ENCODE results near the gene TRAPPC10. TPM values are rescaled to one million over a fixed set of nuclear protein-coding genes. Genes with fewer than 3 reads are reported as not detected.

Gene TRAPPC10
- total and polyA plus RNA-seq, 10 donors = 6.0 to 83.2 (median 63.3) TPM

- H3K4me3 ChIP-seq = no peak overlapping the region
- no peak for DNase-seq
- no peak overlapping the region for H3K27ac ChIP-seq
- H3K4me1 ChIP-seq = peaks cover 0 to 23% (median 10%) of the 10 kb centered on the region in 6 donors
- 87 to 99% (median 90%) methylated on average over 4 to 5 of the region's 5 CpGs for WGBS, 5 donors
- no peaks in the 10 kb centered on the region for H3K9me3 ChIP-seq
- no peaks in the 10 kb centered on the region for H3K36me3 ChIP-seq
- peaks cover 0 to 19% (median 0%) of the 10 kb centered on the region in 7 donors for H3K27me3 ChIP-seq (replicated peaks in 1 of 7)
- intact Hi-C loops (cut with DNase I; ENCODE audit: low total_unique reads) = no loop called here
- no peak for TF ChIP-seq POLR2A (IDR thresholded peaks at IDR 0.05)
- no peak for TF ChIP-seq CTCF (IDR thresholded peaks at IDR 0.05 in 8 of 11, conservative IDR thresholded peaks at IDR 0.05 in 3 of 11)
- no peak for TF ChIP-seq POLR2AphosphoS5 (IDR thresholded peaks at IDR 0.05)
Observed at GRCh38 chr21:43997766-43998742, 14.1 kb upstream of the TRAPPC10 start.

DNA sequence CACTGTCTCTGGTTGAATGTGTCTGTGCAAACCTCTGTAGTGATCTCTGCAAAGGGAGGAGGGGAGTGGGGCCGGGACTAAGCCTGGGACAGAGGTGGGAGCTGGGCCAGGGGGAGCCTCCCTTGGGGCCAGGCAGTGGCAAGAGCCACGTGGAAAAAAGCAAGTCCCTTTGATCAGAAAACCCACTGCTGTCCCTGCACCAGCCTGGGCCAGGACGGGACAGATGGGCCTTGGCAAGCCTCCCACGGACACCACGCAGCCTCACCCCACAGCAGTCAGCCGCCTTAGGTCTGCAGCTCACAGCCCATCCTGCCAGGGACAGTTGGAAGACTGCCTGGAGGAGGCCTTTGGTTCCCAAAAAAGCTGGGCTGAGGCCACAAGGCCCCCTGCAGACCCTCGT, 11.7 kb upstream of the TRAPPC10 start:
- TF ChIP-seq POLR2AphosphoS5 (IDR thresholded peaks at IDR 0.05) (no peak), CTCF (IDR thresholded peaks at IDR 0.05 in 8 of 11, conservative IDR thresholded peaks at IDR 0.05 in 3 of 11) (no peak), POLR2A (IDR thresholded peaks at IDR 0.05) (no peak)
- Histone ChIP-seq H3K27me3 (replicated peaks in 1 of 7) (peaks cover 0 to 3% (median 0%) of the 10 kb centered on the region in 7 donors), H3K4me3 (no peak overlapping the region), H3K27ac (no peak overlapping the region), H3K4me1 (peaks cover 0 to under 1% (median 0%) of the 10 kb centered on the region in 6 donors), H3K36me3 (no peaks in the 10 kb centered on the region), H3K9me3 (no peaks in the 10 kb centered on the region)
- DNase-seq = no peak
- 47 to 70% (median 66%) methylated on average over 2 to 7 of the region's 7 CpGs for WGBS, 5 donors
- intact Hi-C loops (cut with DNase I; ENCODE audit: low total_unique reads) = no loop called here

DNA sequence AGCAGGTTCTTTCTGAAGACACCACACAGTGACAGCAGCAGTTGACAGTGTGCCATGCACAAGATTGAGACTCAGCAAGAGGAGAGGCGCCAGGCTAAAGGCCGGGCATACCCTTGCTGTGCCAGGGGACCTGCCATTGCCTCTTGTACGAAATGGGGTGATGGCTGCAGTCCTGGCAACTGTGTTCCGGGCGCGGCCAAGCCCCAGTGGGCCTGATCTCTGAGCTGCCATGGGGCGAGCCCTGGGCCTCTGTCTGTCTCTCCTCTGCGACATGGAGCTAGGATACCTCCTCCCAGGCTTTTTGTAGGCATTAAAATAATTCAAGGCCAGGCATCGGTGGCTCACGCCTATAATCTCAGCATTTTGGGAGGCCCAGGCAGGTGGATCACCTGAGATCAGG, 9.6 kb upstream of the TRAPPC10 start:
- TF ChIP-seq POLR2AphosphoS5 (IDR thresholded peaks at IDR 0.05) = no peak
- TF ChIP-seq CTCF (IDR thresholded peaks at IDR 0.05 in 8 of 11, conservative IDR thresholded peaks at IDR 0.05 in 3 of 11) = no peak
- no peak for TF ChIP-seq POLR2A (IDR thresholded peaks at IDR 0.05)
- no peaks in the 10 kb centered on the region for H3K36me3 ChIP-seq
- DNase-seq = no peak
- H3K9me3 ChIP-seq = no peaks in the 10 kb centered on the region
- WGBS, 5 donors = 86 to 95% (median 93%) methylated on average over 8 to 10 of the region's 10 CpGs
- H3K4me3 ChIP-seq = no peak overlapping the region
- no peaks in the 10 kb centered on the region for H3K4me1 ChIP-seq
- intact Hi-C loops (cut with DNase I; ENCODE audit: low total_unique reads) = no loop called here
- peaks cover 0 to 3% (median 0%) of the 10 kb centered on the region in 7 donors for H3K27me3 ChIP-seq (replicated peaks in 1 of 7)
- H3K27ac ChIP-seq = no peak overlapping the region

GRCh38 chr21:44003307-44003966, 8.7 kb upstream of the TRAPPC10 start:
- Histone ChIP-seq H3K27ac (no peak overlapping the region), H3K4me1 (no peaks in the 10 kb centered on the region), H3K27me3 (replicated peaks in 1 of 7) (peaks cover 0 to 3% (median 0%) of the 10 kb centered on the region in 7 donors), H3K36me3 (no peaks in the 10 kb centered on the region), H3K4me3 (no peak overlapping the region), H3K9me3 (no peaks in the 10 kb centered on the region)
- TF ChIP-seq CTCF (IDR thresholded peaks at IDR 0.05 in 8 of 11, conservative IDR thresholded peaks at IDR 0.05 in 3 of 11) = no peak
- no peak for DNase-seq
- 93 to 97% (median 95%) methylated on average over 5 of the region's 5 CpGs for WGBS, 5 donors
- intact Hi-C loops (cut with DNase I; ENCODE audit: low total_unique reads) = no loop called here

Measured in spleen (tissue), 11 donors.